GM21515 (cell line): ENCODE data around the gene TRIM7.
"Not testable (repeated sequence)": the region's sequence is repeated elsewhere in the genome, so short reads cannot be mapped to it uniquely, and the experiment has no call there.

Experiments
- ATAC-seq: cut with Tn5 transposase; IDR thresholded peaks from one replicate; pipeline ENCODE4 v1.9.1; 2021; ENCODE audit not compliant: unreplicated experiment

Gene TRIM7

DNA sequence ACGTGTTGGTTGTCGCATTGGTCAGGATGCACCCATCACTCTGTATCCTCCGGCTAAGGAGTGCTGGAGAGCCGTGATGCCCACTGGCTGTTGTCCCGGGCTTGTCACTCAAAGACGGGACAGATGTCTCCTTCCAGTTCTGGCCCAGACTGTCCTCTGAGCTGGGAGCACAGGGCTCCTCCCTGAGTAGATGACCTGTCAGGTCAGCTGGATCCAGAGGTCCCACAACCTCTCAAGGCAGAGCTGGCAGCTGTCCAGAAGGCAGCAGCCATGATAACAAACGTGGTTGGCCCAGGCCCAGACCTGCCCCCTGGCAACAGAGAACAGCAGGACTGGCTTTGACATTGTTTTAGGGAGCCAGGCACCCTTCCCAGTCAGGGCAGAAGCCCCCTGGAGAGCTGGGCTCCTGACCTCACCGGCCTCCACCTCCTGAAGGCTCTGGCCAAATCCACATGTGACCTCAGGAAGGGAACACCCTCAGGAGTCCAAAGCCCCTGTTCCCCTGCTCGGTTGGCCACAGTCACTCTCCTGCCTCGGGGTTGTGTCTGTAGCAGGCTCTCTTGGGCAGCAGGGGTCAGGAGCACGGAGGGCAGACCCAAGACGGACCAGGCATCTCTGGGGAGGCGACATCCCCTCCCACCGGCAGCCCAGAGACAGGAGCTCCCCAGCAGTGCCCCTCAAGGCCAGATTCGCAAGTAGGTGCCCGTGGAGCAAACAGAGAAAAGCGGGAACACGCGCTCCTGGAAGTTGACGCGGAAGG lies 10.3 kb downstream of the TRIM7 start:
- ATAC-seq: no peak

DNA sequence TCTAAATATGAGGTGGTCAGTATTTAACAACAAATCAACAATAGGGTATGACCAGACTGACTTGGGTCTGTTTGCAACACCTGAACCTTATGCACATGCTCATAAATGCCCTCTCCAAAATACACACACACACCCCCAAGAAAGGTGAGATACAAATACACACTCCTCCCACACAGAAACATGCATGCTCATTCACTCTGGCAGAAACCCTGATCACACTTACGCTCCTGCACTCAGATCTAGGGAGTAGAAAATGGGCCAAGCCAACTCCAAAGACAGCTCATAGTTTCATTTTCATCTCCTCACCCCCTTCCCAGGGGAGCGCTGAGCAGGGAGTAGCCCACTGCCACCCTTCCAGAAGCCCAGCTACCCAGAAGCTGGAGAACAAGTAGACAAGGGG lies 11.3 kb downstream of the TRIM7 start:
- ATAC-seq: no peak

DNA sequence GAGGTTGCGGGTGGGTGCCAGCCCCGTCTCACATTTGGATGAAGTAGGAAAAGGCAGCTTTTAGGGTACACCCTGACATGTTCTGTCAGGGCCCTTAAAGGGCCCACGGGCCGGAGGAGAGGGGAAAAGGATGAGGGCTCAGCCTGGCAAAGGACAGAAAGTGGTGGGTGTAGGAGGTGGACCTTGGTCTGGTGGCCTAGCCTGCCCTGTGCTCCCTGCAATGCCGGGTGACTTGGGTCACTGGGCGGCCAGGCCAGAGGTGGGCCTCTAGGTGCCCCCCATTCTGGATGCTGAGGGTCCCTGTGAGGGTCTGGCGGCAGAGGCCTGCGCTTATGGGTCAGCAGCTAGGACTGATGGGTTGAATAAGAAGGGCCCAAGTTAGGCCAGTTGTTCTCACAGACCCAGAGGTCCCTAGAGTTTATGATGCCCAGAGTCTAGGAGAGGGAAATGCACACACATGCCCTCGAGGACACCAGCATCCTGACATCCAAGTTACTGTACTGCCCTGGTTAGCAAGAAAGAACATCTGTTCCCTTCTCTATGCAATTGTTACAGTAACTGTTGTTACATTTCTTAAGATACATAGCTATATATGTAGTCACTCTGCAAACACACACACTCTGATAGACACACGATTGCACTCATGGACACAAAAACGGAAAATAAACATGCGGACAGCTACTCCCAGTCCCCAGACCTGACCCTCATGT lies 12.5 kb downstream of the TRIM7 start:
- no peak for ATAC-seq

- peak; percentile 59 for ATAC-seq
Observed at GRCh38 chr5:181191526-181192336, 13.3 kb downstream of the TRIM7 start.

- peak; percentile 3 for ATAC-seq
Observed at GRCh38 chr5:181190711-181191525, 14.1 kb downstream of the TRIM7 start.

DNA sequence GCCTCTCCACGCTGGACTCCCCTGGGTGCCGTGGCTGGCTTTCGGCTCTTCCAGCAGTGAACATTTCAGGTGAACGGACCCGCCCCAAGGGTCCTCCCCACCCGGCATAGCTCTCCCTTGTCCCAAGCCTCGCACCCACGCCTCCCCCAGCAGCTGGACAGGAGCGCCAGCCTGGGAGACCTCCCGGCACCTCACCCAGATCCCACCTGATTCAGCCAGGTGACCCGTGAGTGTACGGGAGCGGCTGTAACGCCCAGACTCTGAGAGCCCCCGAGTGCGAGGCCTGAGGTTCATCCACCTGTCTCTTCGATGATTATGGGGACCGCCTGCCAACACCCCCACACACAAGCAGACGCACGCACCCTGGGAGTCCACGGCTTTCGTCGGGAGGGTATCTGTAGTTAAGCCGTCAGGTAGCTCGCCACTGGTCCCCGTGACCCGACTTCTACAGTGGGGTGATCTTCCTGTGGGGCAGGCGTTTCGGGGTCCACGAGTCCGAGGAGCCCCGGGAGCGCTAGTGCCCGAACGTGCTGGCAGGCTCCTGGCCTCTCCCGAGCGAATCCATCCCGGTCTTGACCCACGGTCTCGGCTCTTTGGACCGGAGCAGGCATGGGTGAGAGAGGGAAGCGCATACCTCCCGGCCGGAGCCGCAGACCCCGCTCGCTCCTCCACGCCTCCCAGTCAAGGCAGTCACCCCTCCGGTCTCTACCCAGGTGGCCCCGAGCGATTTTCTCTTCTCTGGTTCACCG lies 14.9 kb downstream of the TRIM7 start:
- ATAC-seq: no peak

DNA sequence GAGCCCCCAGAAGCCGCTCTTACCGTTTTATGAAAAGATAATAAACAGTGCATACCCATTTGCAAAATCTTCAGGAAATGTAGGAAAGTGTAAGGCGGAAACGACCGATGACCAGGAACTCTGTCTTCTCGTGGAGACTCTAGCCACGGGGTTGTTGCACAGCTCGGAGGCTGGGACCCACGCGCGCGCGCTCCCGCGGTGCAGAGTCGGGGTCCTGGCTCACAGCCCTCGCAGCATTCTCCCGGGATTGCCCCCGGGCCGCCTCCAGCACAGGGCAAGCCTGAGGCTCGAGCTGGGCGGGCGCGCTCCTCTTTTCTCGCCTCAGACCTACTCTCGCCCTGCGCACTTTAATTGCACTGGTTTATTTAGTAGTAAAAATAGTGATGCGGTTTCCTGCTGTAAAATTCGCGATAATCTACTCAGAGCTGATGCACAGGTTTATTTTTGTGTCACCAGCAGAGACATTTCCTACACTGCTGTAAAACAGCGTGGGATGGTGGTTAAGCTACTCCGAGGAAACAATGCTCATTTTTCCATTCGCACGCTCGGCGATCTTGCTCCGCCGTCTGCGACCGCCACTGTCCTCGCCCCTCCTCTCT lies 15.5 kb downstream of the TRIM7 start:
- ATAC-seq: no peak

DNA sequence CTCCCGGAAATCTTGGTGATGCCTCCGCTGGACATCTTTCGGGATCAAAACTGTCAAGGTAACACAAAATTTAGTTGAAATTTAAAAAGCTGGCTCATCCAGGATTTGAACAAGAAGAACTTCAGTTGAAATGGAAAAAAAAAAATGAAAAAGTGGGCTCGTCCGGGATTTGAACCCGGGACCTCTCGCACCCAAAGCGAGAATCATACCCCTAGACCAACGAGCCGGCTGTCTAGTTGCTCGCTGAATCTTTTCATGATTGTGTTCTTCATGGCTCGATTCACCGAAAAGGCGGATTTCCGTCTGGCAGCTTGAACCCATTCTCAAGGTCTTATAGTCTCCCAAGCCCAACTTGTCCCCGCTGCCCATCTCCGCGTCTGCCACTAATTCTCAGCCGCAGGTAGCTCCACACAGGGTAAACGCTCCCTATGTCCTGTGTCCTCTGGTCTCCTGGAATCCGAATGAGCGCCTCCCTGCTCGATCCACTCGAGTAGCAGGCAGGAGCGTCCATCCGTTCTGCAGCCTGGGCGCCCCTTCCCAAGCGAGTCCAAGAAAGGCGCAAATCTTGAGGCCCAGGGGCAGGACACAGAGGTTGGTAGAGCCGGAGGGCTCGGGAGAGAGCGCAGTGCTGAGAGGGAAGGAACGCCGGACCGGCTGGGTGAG lies 16.2 kb downstream of the TRIM7 start:
- no peak for ATAC-seq

DNA sequence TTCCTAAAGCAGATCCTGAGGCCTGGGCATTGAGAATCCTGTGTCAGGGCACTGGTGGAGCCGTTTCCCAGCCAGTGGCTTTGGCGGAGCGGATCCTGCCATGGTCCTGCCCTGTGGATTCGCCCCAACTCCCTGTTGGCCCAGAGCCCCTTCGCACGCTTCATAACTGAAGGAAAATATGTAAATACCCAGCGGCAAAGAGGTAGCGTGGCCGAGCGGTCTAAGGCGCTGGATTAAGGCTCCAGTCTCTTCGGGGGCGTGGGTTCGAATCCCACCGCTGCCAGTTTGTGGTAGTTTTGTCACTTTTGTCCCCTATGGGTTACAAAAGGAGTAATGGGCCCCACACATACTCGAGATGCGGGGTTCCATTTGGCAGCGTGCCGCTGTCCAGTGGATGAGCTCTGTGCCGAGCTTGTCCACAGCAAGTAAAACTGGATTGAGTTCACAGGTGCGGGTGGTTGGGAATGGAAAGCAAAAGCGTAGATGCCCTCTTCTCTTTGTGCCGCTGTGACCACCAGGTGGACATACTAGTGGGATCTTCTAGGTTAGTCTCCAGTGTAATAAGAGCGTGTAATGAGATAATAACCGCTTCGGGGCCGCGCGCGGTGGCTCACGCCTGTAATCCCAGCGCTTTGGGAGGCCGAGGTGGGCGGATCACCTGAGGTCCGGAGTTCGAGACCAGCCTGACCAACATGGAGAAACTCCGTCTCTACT lies 17.3 kb downstream of the TRIM7 start:
- ATAC-seq: no peak

GRCh38 chr5:181186986-181187499 lies 18.0 kb downstream of the TRIM7 start:
- no peak for ATAC-seq

DNA sequence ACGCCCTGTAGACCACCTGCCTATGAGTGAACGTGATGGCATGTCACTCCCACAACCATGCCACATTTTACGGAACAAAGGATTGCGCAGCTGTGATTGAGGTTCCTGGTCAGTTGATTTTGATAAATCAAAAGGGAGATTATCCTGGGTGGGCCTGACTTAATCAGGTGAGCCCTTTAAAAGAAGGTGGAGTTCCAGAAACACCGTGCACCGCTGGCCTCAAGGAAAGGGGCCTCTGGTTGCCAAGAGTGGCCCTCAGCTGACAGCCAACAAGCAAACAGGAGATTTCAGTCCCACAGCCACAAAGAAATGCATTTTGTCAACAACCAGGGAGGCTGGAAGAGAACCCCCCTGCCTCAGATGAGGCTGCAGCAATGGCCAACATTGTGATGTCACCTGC lies 19.0 kb downstream of the TRIM7 start:
- ATAC-seq: no peak

GRCh38 chr5:181185560-181185959 lies 19.4 kb downstream of the TRIM7 start:
- ATAC-seq: no peak

DNA sequence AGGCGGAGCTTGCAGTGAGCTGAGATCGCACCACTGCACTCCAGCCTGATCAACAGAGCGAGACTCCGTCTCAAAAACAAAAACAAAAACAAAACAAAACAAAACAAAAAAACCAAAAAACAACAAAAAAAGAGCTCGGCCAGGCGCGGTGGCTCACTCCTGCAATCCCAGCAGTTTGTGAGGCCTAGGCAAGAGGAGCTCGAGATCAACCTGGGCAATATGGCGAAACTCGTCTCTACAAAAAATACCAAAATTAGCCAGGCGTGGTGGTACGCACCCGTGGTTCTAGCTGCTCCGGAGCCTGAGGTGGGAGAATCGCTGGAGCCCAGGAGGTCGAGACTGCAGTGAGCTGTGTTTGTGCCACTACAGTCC lies 20.2 kb downstream of the TRIM7 start:
- no peak for ATAC-seq

GRCh38 chr5:181182651-181183050 lies 22.3 kb downstream of the TRIM7 start:
- no peak for ATAC-seq

DNA sequence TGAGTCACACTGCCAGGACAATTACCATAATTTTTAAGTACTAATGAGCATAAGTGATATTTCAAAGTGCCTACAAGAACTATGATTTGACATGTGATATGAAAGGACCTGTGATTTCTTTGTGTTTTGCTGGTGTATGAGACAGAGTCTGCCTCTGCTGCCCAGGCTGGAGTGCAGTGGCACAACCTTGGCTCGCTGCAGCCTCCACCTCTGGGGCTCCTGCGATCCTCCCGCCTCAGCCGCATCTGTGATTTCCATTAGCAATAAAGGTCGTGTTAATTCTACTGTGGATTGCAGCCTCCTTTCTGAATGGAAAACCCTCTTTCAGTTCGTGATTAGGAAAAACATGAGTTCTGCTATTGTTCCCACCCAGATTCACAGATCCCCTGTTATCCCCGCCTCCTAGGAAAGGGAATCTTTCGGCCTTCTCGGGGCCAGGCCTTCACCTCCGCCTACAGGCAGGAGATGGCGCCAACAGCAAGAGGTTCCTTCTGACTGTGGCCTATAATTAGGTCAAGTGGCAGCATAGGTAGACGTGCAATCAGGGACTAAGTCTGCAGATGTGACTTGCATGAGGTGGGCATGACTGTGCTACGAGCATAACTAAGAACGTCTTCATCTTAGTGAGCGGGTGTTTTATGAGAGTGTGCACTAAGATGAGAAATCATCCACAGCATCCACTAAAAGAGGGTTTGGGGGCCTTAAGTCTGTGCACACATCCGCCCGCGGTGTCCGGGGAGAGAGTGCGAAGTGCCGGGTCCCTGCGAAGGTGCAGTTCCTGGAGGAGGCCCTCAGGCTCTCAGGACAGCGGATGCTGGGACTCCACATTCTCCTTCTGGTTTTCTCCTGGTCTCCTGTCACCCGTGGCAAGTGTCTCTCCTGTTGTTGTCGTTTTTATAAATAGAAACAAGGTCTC lies 23.1 kb downstream of the TRIM7 start:
- no peak for ATAC-seq

DNA sequence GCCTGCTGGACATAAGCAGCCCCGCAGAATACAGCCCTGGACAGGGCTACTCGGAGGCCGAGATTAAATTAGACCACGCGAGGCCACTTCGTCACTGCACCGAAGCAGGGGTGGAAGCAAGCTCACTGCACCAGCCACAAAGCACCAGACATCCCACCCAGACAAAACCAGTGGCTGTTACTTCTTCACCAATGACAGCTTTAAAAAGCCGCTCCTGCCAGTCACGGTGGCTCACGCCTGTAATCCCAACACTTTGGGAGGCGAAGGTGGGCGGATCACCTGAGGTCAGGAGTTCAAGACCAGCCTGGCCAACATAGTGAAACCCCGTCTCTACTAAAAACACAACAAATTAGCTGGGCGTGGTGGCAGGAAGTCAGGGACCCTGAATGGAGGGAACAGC lies 27.4 kb downstream of the TRIM7 start:
- ATAC-seq: not testable (repeated sequence)

DNA sequence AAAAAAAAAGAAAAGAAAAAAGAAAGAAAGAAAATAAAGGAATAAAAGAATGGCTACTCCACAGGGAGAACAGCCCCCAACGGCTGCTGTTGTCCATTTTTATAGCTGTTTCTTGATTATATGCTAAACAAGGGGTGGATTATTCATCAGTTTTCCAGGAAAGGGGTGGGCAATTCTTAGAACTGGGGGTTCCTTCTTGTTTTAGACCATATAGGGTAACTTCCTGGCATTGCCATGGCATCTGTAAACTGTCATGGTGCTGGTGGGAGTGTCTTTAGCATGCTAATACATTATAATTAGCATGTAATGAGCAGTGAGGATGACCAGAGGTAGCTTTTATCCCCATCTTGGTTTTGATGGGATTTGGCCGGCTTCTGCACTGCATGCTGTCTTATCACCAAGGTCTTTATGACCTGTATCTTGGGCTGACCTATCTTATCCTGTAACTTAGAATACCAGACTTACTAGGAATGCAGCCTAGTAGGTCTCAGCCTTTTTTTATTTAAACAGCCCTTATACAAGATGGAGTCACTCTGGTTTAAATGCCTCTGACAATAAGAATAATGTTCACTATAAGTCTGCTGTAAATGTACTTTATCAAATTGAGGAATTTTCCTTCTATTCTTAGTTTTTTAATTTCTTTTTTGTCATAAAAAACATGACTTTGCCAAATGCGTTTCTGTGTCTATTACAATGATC lies 28.6 kb downstream of the TRIM7 start:
- ATAC-seq: no peak
